ENCODE data around the gene GRAMD4. TPM values are rescaled to one million over a fixed set of nuclear protein-coding genes. Genes with fewer than 3 reads are reported as not detected.

The GRAMD4 gene
- total RNA-seq, 2 donors from 2014 or later, result 38.0 to 43.3 TPM

DNA sequence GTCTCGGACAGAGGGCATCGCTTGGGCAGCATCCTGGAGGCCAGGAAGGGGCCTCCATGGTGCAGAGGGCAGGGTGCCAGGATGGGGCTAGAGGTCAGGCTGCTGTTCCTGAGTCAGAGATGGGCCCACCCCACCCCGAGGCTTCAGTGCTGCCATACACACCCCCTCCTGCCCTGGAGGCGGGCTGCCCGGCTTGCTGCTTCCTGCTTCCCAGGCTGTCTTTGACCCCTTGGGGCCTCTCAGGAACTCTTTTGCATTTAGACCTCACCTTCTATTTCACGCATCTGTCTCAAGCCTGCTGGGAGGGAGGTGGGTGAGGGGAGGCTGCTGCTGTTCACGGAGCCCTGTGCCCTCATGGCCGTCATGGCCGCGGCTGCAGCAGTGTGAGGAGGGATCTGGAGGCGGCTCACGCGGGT lies 6.6 kb upstream of the GRAMD4 start:
- Mint-ChIP-seq H3K4me1 (peaks cover 15% of the 10 kb centered on the region), H3K27ac (peak overlapping the region; percentile 74), H3K36me3 (ENCODE audit: low read depth) (no peaks in the 10 kb centered on the region), H3K9me3 (no peaks in the 10 kb centered on the region), H3K4me3 (no peak overlapping the region), H3K27me3 (ENCODE audit: insufficient read depth) (no peaks in the 10 kb centered on the region)
- Histone ChIP-seq H3K4me1 (ENCODE audit: control insufficient read depth, insufficient read depth, low read length) (no peaks in the 10 kb centered on the region), H3K4me3 (ENCODE audit: low read length) (no peak overlapping the region), H3K9ac (ENCODE audit: extremely low read depth, low read length, poor library complexity, severe bottlenecking) (no peak overlapping the region), H3K9me3 (ENCODE audit: control insufficient read depth, low read length) (no peaks in the 10 kb centered on the region), H3K27ac (ENCODE audit: low read depth, low read length) (no peak overlapping the region), H3K27me3 (ENCODE audit: control insufficient read depth, insufficient read depth, low read length, poor library complexity, severe bottlenecking) (no peaks in the 10 kb centered on the region), H3K36me3 (ENCODE audit: control insufficient read depth, insufficient read depth, low read length) (no peaks in the 10 kb centered on the region)
- peak; percentile 61 for DNase-seq
- WGBS, 2 experiments (ENCODE audit: insufficient coverage in 1 of 2, insufficient read length in 1 of 2), result 78 to 80% methylated on average over 10 to 13 of the region's 13 CpGs
- TF ChIP-seq, protein P1, sequence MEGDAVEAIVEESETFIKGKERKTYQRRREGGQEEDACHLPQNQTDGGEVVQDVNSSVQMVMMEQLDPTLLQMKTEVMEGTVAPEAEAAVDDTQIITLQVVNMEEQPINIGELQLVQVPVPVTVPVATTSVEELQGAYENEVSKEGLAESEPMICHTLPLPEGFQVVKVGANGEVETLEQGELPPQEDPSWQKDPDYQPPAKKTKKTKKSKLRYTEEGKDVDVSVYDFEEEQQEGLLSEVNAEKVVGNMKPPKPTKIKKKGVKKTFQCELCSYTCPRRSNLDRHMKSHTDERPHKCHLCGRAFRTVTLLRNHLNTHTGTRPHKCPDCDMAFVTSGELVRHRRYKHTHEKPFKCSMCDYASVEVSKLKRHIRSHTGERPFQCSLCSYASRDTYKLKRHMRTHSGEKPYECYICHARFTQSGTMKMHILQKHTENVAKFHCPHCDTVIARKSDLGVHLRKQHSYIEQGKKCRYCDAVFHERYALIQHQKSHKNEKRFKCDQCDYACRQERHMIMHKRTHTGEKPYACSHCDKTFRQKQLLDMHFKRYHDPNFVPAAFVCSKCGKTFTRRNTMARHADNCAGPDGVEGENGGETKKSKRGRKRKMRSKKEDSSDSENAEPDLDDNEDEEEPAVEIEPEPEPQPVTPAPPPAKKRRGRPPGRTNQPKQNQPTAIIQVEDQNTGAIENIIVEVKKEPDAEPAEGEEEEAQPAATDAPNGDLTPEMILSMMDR (conservative IDR thresholded peaks at IDR 0.05), result no peak

DNA sequence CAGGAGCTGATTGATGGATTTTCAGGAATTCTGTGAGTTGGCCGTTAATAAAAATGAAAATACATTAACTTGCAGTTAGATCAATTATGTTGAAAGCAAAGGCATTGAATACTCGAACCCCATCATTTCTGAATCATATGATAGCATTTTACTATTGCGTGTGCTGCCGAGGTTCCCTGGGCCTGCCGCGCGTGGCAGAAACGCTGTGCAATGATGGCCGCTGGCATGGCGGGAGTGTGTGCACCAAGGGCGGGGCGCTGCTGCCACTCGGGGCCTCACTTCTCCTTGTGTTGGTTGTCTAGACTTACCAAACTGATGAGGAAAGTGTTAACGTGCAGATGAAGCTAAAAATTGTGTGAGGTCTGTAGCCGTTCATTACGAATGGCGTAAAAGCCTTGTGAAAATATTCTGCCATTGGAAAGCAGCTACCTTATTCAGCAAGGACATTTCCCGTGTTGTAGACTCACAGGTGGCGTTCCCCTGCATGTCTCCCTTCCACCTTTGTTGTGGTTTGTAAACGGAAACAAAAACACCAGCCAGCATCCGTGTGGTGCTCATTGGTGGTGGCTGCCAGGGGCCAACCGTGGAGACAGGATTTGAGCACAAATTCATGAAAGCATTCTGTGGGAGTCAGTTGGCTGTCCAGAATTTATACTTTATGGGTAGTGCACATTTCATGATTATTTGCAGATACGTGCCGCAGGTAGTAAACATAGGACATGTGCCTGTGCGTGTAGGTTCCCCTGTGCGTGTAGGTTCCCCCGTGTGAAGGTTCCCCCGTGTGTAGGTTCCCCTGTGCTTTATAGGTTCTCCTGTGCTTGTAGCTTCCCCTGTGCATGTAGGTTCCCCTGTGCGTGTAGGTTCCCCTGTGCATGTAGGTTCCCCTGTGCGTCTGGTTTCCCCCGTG lies 5.9 kb upstream of the GRAMD4 start:
- no peak for DNase-seq
- Histone ChIP-seq H3K4me1 (ENCODE audit: control insufficient read depth, insufficient read depth, low read length) (no peaks in the 10 kb centered on the region), H3K9ac (ENCODE audit: extremely low read depth, low read length, poor library complexity, severe bottlenecking) (no peak overlapping the region), H3K27ac (ENCODE audit: low read depth, low read length) (no peak overlapping the region), H3K9me3 (ENCODE audit: control insufficient read depth, low read length) (no peaks in the 10 kb centered on the region), H3K4me3 (ENCODE audit: low read length) (no peak overlapping the region), H3K36me3 (ENCODE audit: control insufficient read depth, insufficient read depth, low read length) (no peaks in the 10 kb centered on the region), H3K27me3 (ENCODE audit: control insufficient read depth, insufficient read depth, low read length, poor library complexity, severe bottlenecking) (no peaks in the 10 kb centered on the region)
- H3K4me3 Mint-ChIP-seq, result no peak overlapping the region
- peak overlapping the region; percentile 74 for H3K27ac Mint-ChIP-seq
- WGBS, 2 experiments (ENCODE audit: insufficient coverage in 1 of 2, insufficient read length in 1 of 2), result 92 to 94% methylated on average over 21 to 31 of the region's 31 CpGs
- H3K4me1 Mint-ChIP-seq, result peaks cover 13% of the 10 kb centered on the region
- H3K36me3 Mint-ChIP-seq (ENCODE audit: low read depth), result no peaks in the 10 kb centered on the region
- no peaks in the 10 kb centered on the region for H3K9me3 Mint-ChIP-seq
- TF ChIP-seq, protein P1 (conservative IDR thresholded peaks at IDR 0.05), result no peak
- H3K27me3 Mint-ChIP-seq (ENCODE audit: insufficient read depth), result no peaks in the 10 kb centered on the region

DNA sequence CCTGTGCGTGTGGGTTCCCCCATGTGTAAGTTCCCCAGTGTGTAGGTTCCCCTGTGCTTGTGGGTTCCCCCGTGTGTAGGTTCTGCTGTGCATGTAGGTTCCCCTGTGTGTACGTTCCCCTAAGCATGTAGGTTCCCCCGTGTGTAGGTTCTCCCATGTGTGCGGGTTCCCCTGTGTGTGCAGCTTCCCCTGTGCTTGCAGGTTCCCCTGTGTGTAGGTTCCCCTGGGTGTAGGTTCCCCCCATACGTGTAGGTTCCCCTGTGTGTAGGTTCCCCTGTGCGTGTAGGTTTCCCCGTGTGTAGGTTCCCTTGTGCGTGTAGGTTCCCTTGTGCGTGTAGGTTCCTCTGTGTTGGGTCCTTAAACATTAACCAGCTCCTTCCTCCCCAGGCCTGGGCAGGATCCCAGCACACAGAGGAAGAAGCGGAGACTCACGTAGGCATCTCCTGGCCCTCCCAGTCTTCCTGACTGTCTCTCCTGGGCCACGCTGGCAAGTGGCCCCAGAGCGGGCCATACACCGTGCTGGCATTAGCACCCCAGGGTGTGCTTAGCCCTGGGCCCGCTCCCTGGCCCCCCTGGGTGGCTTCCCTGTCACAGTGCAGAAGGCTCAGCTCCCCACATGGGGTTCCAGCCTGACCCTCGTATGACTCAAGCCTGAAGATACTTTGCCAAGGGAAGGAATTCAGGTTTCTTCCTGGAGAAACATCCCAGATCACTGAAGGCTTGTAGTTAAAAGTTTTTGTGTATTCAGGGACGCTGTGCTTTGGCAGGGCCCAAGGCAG lies 2.8 kb upstream of the GRAMD4 start:
- H3K9me3 Mint-ChIP-seq, result no peaks in the 10 kb centered on the region
- H3K36me3 ChIP-seq (ENCODE audit: control insufficient read depth, insufficient read depth, low read length), result no peaks in the 10 kb centered on the region
- H3K9ac ChIP-seq (ENCODE audit: extremely low read depth, low read length, poor library complexity, severe bottlenecking), result no peak overlapping the region
- H3K4me1 Mint-ChIP-seq, result peaks cover 17% of the 10 kb centered on the region
- TF ChIP-seq, protein P1 (conservative IDR thresholded peaks at IDR 0.05), result no peak
- no peaks in the 10 kb centered on the region for H3K27me3 ChIP-seq (ENCODE audit: control insufficient read depth, insufficient read depth, low read length, poor library complexity, severe bottlenecking)
- no peaks in the 10 kb centered on the region for H3K27me3 Mint-ChIP-seq (ENCODE audit: insufficient read depth)
- no peaks in the 10 kb centered on the region for H3K36me3 Mint-ChIP-seq (ENCODE audit: low read depth)
- DNase-seq, result no peak
- H3K27ac ChIP-seq (ENCODE audit: low read depth, low read length), result no peak overlapping the region
- no peak overlapping the region for H3K27ac Mint-ChIP-seq
- no peaks in the 10 kb centered on the region for H3K4me1 ChIP-seq (ENCODE audit: control insufficient read depth, insufficient read depth, low read length)
- no peaks in the 10 kb centered on the region for H3K9me3 ChIP-seq (ENCODE audit: control insufficient read depth, low read length)
- H3K4me3 Mint-ChIP-seq, result no peak overlapping the region
- WGBS, 2 experiments (ENCODE audit: insufficient coverage in 1 of 2, insufficient read length in 1 of 2), result 93% methylated on average over 10 to 18 of the region's 18 CpGs
- H3K4me3 ChIP-seq (ENCODE audit: low read length), result no peak overlapping the region
